H1 (cell line): ENCODE data around the gene MUC16. TPM values are rescaled to one million over a fixed set of nuclear protein-coding genes. Genes with fewer than 3 reads are reported as not detected.

Experiments used
- JUN ChIP-seq: IDR thresholded peaks from 2 replicates; pipeline ENCODE4 v1.6.1; 2011; ENCODE audit warnings: low read depth, mild to moderate bottlenecking, improper control_type of control experiment, low read length
- TAF7 ChIP-seq: optimal IDR thresholded peaks from 2 replicates; pipeline ENCODE3; 2011; ENCODE audit warnings: low read depth, mild to moderate bottlenecking, inconsistent platforms, low read length, moderate library complexity, borderline replicate concordance
- TEAD4 ChIP-seq: IDR thresholded peaks from 2 replicates; pipeline ENCODE4 v1.6.1; 2012; ENCODE audit warnings: low read depth, low read length, inconsistent platforms, mixed read lengths
- polyA plus RNA-seq, 7 experiments: library from polyadenylated mRNA; depleted of rRNA in 3 of 7; stranded (reverse) in 5 of 7; unstranded in 2 of 7; fragments of >200 nt in 5 of 7; fragments of 200-250 nt in 2 of 7; gene quantifications; 1 replicate in 5 of 7; 2 replicates in 1 of 7; 4 replicates in 1 of 7; pipeline versions ENCODE4 v1.2.1 to v1.2.3, GENCODE V29; 2011 to 2013; ENCODE audit warnings: missing spikeins in 2 of 7, mixed read lengths in 2 of 7
- total RNA-seq: library from RNA; stranded (reverse); fragmentation: NEBNext Ultra II Directional; extraction: Animal tissue kit (Norgen Biotek cat#: 25700); gene quantifications from 2 replicates; pipeline ENCODE4 v1.2.1, GENCODE V29; 2021

The MUC16 gene
- total and polyA plus RNA-seq, 2 of the 8 experiments (the other 6 are each of a cell fraction or from before 2014, with no cell fraction given) = 0.17 to 0.60 TPM

GRCh38 chr19:9044449-9044848 is 34.2 kb upstream of the MUC16 start (continued):
- no peak for TF ChIP-seq JUN
- no peak for TF ChIP-seq TAF7
- TF ChIP-seq TEAD4 = no peak
